Thoracic aorta (tissue), 2 donors: Measurements from ENCODE around the gene LSM2. TPM values are rescaled to one million over a fixed set of nuclear protein-coding genes. Genes with fewer than 3 reads are reported as not detected.

Source experiments
- ATAC-seq: fragments of 150-250 bp; one replicate; pipeline ENCODE4 v1.8.0; 2017; ENCODE audit warnings: low read depth; ENCODE audit not compliant: insufficient number of reproducible peaks, low FRiP score
- DNase-seq: peaks from one replicate; pipeline ENCODE4 v3.0.0-alpha.2; 2020; ENCODE audit warnings: low spot score
- H3K27ac ChIP-seq, 2 donors: fragments of 200-600 bp; sonication (generic); 1 replicate in 1 of 2; 2 replicates in 1 of 2; pipeline ENCODE4 v1.5.1; 2016; ENCODE audit warnings: mild to moderate bottlenecking in 2 of 2, moderate library complexity in 2 of 2
- H3K27me3 ChIP-seq: fragments of 200-600 bp; sonication (generic); replicated peaks from 2 replicates; pipeline ENCODE4 v1.6.0; 2016; ENCODE audit warnings: mild to moderate bottlenecking; ENCODE audit not compliant: insufficient read depth
- H3K36me3 ChIP-seq: fragments of 200-600 bp; sonication (generic); one replicate; pipeline ENCODE4 v1.5.1; 2016
- H3K4me1 ChIP-seq, 2 donors: fragments of 200-600 bp; sonication (generic); 1 replicate in 1 of 2; 2 replicates in 1 of 2; pipeline versions ENCODE4 v1.5.1 to v1.6.0; 2016; ENCODE audit warnings: low read depth in 2 of 2, mild to moderate bottlenecking in 1 of 2; ENCODE audit not compliant: control insufficient read depth in 1 of 2
- H3K4me3 ChIP-seq: fragments of 200-600 bp; sonication (generic); 2 replicates; pipeline ENCODE4 v1.5.1; 2016; ENCODE audit warnings: mild to moderate bottlenecking
- H3K9me3 ChIP-seq: fragments of 200-600 bp; sonication (generic); 2 replicates; pipeline ENCODE4 v1.5.1; 2016
- total RNA-seq, 2 donors: library from RNA; depleted of rRNA; stranded (reverse); fragments of >200 nt; gene quantifications; one replicate each; pipeline versions ENCODE4 v1.1.0 to v1.2.3, GENCODE V29; 2016
- TF ChIP-seq, protein P1 (sequence below): fragments of 200-600 bp; sonication (generic); IDR thresholded peaks from one replicate; pipeline ENCODE4 v1.5.1; 2019; ENCODE audit warnings: antibody characterized with exemption

The LSM2 gene
- total RNA-seq, 2 donors from 2014 or later: 21.2 to 40.1 TPM

DNA sequence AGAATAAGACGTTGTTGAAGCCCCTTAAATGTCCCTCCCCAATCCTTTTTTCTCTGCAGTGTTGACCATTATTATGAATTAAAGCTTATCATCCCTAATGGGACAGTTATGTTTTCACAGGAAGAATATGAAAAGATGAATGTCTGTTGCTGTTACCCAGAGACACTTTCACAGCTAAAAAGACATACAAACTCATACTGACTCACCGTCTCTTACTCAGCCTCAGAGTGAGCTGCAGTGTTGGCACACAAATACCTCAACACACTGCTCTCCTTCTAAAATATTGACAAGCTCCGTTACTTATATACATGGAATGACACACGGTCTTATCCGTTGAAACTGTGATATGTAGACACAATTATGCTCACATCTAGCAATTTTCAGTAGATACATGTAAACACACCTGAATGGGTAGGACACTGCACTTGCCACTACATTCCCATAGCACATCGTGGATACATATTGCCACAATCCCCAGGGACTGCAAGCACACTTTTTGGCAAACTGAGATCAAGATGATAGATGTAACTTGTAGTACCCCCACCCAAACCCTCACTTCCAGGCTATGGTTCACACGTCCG is 53.9 kb downstream of the LSM2 start:
- TF ChIP-seq, protein P1, sequence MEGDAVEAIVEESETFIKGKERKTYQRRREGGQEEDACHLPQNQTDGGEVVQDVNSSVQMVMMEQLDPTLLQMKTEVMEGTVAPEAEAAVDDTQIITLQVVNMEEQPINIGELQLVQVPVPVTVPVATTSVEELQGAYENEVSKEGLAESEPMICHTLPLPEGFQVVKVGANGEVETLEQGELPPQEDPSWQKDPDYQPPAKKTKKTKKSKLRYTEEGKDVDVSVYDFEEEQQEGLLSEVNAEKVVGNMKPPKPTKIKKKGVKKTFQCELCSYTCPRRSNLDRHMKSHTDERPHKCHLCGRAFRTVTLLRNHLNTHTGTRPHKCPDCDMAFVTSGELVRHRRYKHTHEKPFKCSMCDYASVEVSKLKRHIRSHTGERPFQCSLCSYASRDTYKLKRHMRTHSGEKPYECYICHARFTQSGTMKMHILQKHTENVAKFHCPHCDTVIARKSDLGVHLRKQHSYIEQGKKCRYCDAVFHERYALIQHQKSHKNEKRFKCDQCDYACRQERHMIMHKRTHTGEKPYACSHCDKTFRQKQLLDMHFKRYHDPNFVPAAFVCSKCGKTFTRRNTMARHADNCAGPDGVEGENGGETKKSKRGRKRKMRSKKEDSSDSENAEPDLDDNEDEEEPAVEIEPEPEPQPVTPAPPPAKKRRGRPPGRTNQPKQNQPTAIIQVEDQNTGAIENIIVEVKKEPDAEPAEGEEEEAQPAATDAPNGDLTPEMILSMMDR: no peak
- DNase-seq: no peak
- ATAC-seq: no peak
- H3K9me3 ChIP-seq: no peaks in the 10 kb centered on the region
- H3K27me3 ChIP-seq: no peaks in the 10 kb centered on the region
- H3K4me1 ChIP-seq: no peaks in the 10 kb centered on the region
- H3K4me3 ChIP-seq: no peak overlapping the region
- no peak overlapping the region for H3K27ac ChIP-seq
- H3K36me3 ChIP-seq: no peaks in the 10 kb centered on the region

DNA sequence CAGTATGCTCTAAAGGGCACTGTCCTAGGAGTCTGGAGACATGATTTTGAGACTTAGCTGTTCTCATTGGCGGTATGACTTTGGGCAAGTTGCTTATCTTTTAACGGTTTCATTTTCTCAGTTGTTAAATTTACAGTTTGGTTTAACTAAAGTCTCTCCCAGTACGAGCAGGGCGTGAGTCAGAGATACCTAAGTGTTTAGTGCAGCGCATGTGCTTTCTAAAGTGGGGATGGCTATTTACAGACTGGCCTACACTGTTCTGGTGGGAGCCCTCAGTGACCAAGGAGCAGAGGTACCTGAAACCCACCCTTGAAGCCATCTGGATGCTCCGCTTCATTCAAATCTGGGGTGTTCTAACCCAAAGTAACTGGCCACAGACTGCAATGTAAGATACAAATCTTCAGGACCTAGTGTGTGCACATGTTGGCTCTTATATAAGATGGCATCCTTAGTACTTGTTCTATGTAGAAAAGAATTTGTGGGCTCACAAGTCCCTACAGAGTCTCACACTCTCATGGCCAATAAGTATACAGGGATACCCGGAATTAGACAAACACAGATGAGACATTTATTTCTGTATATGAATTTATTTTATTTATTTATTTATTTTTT is 56.2 kb downstream of the LSM2 start:
- Histone ChIP-seq H3K27me3 (no peaks in the 10 kb centered on the region), H3K9me3 (no peaks in the 10 kb centered on the region), H3K4me3 (no peak overlapping the region), H3K27ac (no peak overlapping the region), H3K36me3 (no peaks in the 10 kb centered on the region), H3K4me1 (no peaks in the 10 kb centered on the region)
- TF ChIP-seq, protein P1: no peak
- no peak for ATAC-seq
- DNase-seq: no peak

DNA sequence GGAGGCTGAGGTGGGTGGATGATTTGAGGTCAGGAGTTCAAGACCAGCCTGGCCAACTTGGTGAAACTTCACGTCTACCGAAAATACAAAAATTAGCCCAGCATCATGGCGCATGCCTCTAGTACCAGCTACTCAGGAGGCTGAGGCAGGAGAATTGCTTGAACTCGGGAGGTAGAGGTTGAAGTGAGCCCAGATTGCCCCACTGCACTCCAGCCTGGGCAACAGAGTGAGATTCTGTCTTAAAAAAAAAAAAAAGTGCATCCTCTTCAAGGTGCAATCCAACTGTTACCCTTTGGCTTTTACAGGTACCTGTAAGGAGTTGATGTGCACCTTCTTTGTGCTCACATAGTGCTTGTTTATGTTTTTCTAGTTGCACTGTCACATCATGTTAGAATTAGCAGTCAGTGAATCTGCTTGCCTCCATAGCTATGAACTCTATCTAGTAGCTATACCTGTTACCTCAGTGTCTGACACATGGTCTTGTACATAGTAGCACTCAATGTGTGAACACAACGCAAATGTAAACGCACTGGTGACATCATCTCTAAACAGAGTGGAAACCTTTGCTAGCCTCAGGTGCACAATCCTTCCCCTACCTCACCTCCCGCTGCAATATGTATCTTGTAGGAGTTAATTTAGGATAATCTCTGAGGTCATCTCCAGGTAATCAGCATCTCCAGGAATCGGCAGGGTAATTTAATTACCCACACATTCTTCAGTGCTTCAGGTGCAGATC is 57.3 kb downstream of the LSM2 start:
- TF ChIP-seq, protein P1: no peak
- no peak for ATAC-seq
- no peak overlapping the region for H3K4me3 ChIP-seq

More for the DNA sequence above, 57.3 kb downstream of the LSM2 start:
- Histone ChIP-seq H3K27ac (no peak overlapping the region), H3K27me3 (no peaks in the 10 kb centered on the region), H3K4me1 (no peaks in the 10 kb centered on the region), H3K9me3 (no peaks in the 10 kb centered on the region), H3K36me3 (no peaks in the 10 kb centered on the region)
- DNase-seq: no peak

Other genes starting within 250 kb of the LSM2 start
- not detected for gene LTA, start 234.7 kb downstream of the LSM2 start, total RNA-seq
- 1 to 10 TPM in 1 of 2 donors, under 1 TPM in 1; 0.71 to 3.2 TPM for gene TNF, start 231.4 kb downstream of the LSM2 start, total RNA-seq
- gene LTB, start 224.5 kb downstream of the LSM2 start, total RNA-seq: not detected
- gene LST1, start 220.7 kb downstream of the LSM2 start, total RNA-seq: 10 to 100 TPM in 1 of 2 donors, 1 to 10 TPM in 1; 4.9 to 37.9 TPM
- gene NCR3, start 214.0 kb downstream of the LSM2 start, total RNA-seq: not detected
- gene AIF1, start 191.7 kb downstream of the LSM2 start, total RNA-seq: 10 to 100 TPM; 21.5 to 39.6 TPM
- gene PRRC2A, start 186.3 kb downstream of the LSM2 start, total RNA-seq: 100 to 1,000 TPM in 1 of 2 donors, 10 to 100 TPM in 1; 94.2 to 130 TPM
- 100 to 1,000 TPM; 154 to 182 TPM for gene BAG6, start 154.3 kb downstream of the LSM2 start, total RNA-seq
- gene APOM, start 151.1 kb downstream of the LSM2 start, total RNA-seq: 1 to 10 TPM in 1 of 2 donors, not detected in 1; 2.2 TPM
- 10 to 100 TPM; 23.7 to 40.1 TPM for gene C6orf47, start 146.2 kb downstream of the LSM2 start, total RNA-seq
- 10 to 100 TPM; 15.0 to 19.2 TPM for gene GPANK1, start 142.0 kb downstream of the LSM2 start, total RNA-seq
- gene CSNK2B, start 140.9 kb downstream of the LSM2 start, total RNA-seq: 100 to 1,000 TPM; 175 to 202 TPM
- 10 to 100 TPM in 1 of 2 donors, 1 to 10 TPM in 1; 9.6 to 24.3 TPM for gene LY6G5B, start 137.0 kb downstream of the LSM2 start, total RNA-seq
- not detected for gene LY6G5C, start 125.9 kb downstream of the LSM2 start, total RNA-seq
- 10 to 100 TPM; 49.3 to 52.8 TPM for gene ABHD16A, start 103.6 kb downstream of the LSM2 start, total RNA-seq
- not detected for gene LY6G6F, start 100.1 kb downstream of the LSM2 start, total RNA-seq
- not detected for gene LY6G6D, start 91.6 kb downstream of the LSM2 start, total RNA-seq
- not detected for gene LY6G6C, start 85.2 kb downstream of the LSM2 start, total RNA-seq
- gene MPIG6B, start 83.6 kb downstream of the LSM2 start, total RNA-seq: not detected
- 100 to 1,000 TPM; 136 TPM for gene DDAH2, start 77.7 kb downstream of the LSM2 start, total RNA-seq
- gene CLIC1, start 70.4 kb downstream of the LSM2 start, total RNA-seq: 100 to 1,000 TPM; 222 to 251 TPM
- 10 to 100 TPM in 1 of 2 donors, 1 to 10 TPM in 1; 5.7 to 10.5 TPM for gene MSH5, start 67.0 kb downstream of the LSM2 start, total RNA-seq
- gene SAPCD1, start 44.3 kb downstream of the LSM2 start, total RNA-seq: 10 to 100 TPM in 1 of 2 donors, not detected in 1; 13.3 TPM
- under 1 TPM; 0.68 to 0.78 TPM for gene VWA7, start 29.6 kb downstream of the LSM2 start, total RNA-seq
- gene VARS1, start 11.2 kb downstream of the LSM2 start, total RNA-seq: 10 to 100 TPM; 24.8 to 46.8 TPM
- gene HSPA1L, start 8.3 kb upstream of the LSM2 start, total RNA-seq: 1 to 10 TPM; 1.1 to 1.2 TPM
- gene HSPA1A, start 8.6 kb upstream of the LSM2 start, total RNA-seq: 100 to 1,000 TPM; 240 to 354 TPM
- gene HSPA1B, start 20.8 kb upstream of the LSM2 start, total RNA-seq: 100 to 1,000 TPM; 178 to 262 TPM
- 10 to 100 TPM; 26.0 to 35.2 TPM for gene NEU1, start 55.9 kb upstream of the LSM2 start, total RNA-seq
- gene SLC44A4, start 72.0 kb upstream of the LSM2 start, total RNA-seq: 1 to 10 TPM in 1 of 2 donors, not detected in 1; 5.8 TPM
- gene EHMT2, start 90.7 kb upstream of the LSM2 start, total RNA-seq: 10 to 100 TPM; 19.5 to 33.2 TPM
- gene ZBTB12, start 95.1 kb upstream of the LSM2 start, total RNA-seq: 1 to 10 TPM in 1 of 2 donors, not detected in 1; 1.6 TPM
- gene C2, start 120.8 kb upstream of the LSM2 start, total RNA-seq: 10 to 100 TPM; 13.8 to 40.2 TPM
- 100 to 1,000 TPM in 1 of 2 donors, 10 to 100 TPM in 1; 55.2 to 142 TPM for gene CFB, start 139.1 kb upstream of the LSM2 start, total RNA-seq
- gene NELFE, start 152.0 kb upstream of the LSM2 start, total RNA-seq: 10 to 100 TPM; 62.4 to 69.3 TPM
- gene SKIC2, start 152.2 kb upstream of the LSM2 start, total RNA-seq: 10 to 100 TPM; 37.7 to 73.0 TPM
- gene DXO, start 165.2 kb upstream of the LSM2 start, total RNA-seq: 10 to 100 TPM; 14.1 to 45.4 TPM
- 100 to 1,000 TPM in 1 of 2 donors, 10 to 100 TPM in 1; 30.2 to 162 TPM for gene C4A, start 175.1 kb upstream of the LSM2 start, total RNA-seq
- 100 to 1,000 TPM in 1 of 2 donors, 10 to 100 TPM in 1; 44.3 to 108 TPM for gene C4B, start 207.8 kb upstream of the LSM2 start, total RNA-seq
- 1 to 10 TPM in 1 of 2 donors, not detected in 1; 2.4 TPM for gene CYP21A2, start 231.4 kb upstream of the LSM2 start, total RNA-seq